ENCODE measurements around the gene RALGPS1.
"Not testable (repeated sequence)": the region's sequence is repeated elsewhere in the genome, so short reads cannot be mapped to it uniquely, and the experiment has no call there.

The RALGPS1 gene

GRCh38 chr9:127165116-127165515, 250.5 kb downstream of the RALGPS1 start:
- no peak for DNase-seq

GRCh38 chr9:127166111-127166510, 251.5 kb downstream of the RALGPS1 start:
- DNase-seq: no peak

DNA sequence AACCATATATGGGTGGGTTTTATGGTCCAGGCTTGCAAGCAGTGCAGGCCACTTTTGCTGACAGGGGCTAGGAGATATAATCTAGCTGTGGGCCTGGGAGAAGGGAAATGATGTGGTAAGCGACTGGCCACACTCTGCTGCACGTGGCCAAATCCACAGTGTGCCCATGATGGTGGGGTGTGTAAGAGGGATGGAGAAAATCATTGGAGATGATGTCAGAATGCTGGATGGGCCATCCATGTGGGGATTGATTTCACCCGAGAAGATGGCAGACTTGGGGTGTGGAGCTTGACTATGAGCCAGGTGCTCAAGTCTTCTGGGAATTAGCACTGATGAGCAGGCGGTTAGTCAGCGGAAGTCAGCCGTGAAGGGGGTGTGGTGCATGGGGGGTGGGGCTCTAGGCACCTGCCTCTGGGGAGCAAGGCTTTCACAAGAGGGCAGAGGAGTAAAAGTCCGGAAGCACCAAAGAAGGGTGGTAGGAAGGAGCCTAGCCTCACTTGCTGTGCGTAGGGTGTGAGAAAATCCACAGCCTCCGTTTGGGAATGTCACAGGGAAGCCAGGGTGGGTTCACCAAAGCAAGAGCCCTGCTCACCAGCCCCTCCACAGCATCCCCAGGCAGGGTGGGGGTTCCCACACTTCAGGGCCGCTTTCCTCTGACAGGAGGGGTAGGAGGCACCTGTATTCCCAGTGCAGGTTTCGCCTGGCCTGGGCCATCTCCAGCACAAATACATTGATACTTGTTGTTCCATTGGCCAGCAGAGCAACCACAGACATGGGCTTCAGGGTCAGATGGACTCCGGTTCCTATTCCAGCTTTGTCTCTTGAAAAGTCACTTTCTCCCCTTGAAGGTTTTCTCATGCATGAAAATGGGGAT, 252.3 kb downstream of the RALGPS1 start:
- DNase-seq: no peak

DNA sequence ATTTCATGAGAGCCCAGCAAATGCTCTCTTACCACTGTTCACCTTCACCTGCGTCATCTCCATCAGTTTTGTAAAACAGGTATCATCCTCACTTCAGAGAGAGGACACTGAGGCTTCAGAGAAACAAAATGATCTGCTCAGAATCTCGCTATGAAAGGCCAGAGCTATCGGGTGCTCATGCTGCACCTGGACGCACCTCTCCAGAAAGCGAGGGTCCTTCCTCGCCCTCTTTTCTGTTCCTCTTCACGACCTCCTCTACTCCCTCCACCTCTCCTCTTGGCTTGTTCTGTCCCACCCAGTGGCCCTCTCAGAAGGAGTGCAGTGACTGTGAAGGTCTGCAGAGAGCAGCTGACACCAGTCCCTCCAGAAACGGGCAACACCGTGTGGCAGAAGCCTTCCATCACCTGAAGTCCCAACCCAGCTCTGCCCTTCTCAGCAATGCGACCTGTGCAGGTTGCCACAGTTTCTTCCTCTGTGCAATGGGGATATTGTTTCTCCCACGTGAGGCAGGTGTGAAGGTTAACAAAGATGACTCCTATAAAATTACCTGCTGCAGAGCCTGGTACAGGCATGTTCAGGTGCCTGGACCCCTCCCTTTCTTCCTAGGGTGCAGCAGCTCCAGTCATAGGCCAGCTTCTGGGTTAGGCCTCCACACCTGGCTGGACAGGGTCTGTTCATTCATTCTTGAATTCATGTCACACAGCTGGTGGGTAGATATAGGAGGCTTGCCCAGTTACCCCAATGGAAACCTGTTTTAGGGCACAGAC, 253.2 kb downstream of the RALGPS1 start:
- DNase-seq: no peak

- no peak for DNase-seq
These were observed 254.4 kb downstream of the RALGPS1 start for GRCh38 chr9:127168756-127169574.

DNA sequence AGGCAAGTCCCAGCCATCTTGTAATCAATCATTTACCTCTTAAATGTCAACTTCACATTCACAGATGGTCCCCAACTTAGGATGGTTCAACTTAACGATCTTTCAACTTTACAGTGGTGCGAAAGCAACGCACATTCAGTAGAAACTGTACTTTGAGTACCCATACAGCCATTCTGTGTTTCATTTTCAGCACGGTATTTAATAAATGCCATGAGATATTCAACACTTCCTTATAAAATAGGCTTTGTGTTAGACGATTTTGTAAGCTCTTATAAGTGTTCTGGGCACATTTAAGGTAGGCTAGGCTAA, 254.9 kb downstream of the RALGPS1 start:
- no peak for DNase-seq

DNA sequence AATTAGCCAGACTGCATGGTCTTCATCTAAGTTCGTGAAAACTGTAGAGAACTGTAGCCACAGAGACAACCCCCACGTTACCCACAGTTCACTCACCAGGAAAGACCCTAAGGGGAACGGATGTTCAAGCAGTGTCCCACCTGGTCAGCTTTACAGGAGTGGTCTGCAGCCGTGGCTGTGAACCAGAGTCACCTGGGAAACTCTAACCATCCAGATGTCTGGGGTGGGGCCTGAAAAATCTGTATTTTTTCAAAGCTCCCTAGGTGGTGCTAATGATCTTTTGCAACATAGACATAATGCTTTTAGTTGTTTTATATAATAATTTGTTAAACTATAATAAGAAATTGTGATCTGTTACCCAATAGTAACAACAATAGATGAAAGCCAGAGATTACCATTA, 255.5 kb downstream of the RALGPS1 start:
- DNase-seq: no peak

DNA sequence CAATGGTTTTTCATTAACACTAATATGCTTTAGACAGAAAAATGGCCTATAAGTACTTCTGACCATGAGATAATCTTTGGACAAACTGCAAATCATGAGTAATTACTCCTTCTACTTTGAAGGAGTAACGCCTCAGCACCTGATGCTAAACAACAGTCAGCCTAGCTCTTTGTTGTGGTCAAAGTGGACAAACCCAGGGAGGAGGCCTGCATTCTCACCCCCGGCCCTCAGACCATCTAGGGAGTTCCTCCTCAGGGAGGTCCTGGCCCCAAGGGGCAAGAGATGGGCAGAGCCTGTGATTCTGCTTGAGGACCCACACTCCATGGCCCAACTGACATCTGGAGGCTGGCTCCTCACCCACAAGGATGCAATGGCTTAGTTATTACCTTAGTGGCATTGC, 256.1 kb downstream of the RALGPS1 start:
- no peak for DNase-seq

DNA sequence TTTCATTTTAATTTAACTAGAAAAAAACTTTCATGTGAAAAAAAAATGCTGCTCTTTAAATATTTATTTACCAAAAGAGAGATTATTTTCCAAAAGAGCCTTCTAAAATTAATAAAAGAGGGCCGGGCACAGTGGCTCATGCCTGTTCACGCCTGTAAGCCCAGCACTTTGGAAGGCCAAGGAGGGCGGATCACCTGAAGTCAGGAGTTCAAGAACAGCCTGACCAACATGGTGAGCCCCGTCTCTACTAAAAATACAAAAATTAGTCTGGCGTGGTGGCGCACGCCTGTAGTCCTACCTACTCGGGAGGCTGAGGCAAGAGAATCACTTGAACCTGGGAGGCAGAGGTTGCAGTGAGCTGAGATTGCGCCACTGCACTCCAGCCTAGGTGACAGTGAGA, 256.8 kb downstream of the RALGPS1 start:
- DNase-seq: not testable (repeated sequence)

- DNase-seq: no peak
These were observed 257.6 kb downstream of the RALGPS1 start for GRCh38 chr9:127172066-127172707.

GRCh38 chr9:127173063-127173462, 258.5 kb downstream of the RALGPS1 start:
- no peak for DNase-seq

DNA sequence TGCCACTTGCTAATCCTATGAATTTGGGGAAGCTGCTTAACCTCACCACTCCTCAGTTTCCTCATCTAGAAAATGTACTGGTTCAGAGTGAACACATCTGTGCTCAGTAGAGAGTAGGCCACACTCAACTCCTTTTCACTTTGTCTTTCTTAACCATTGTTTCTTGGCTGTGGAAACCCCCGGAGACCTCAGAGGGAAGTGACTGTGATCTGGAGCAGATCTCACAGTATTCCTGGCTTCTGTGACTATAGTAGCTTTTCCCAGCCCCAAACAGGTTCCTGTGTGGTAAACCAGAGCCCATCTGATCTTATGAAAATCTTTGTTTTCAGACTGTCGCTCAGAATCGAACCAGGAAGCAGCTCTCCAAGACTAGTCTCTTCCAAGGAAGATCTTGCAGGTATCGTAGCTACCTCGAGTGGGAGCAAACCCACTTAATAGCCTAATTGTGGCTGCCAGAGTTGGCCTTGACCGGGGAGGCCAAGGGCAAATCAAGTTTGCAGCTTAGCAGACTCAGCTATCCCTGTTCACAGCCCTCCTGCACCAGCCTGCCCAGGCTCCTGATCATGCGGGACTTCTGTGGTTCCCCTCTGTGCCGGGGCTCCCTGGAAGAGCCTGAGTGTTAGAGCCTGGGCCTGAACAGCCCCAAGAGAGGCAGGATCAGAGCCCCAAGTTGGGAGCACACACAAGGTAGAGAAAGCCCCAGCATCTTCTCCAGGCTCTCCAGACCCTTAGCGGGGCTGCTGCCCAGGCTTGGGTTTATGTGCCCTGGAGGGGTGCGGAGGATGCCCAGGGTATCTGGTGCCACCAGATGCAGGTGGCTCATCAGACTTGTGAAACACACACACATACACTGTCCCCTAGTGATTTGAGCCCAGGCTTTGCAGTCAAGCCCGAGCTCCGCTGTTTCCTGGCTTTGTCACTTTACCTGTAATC, 260.1 kb downstream of the RALGPS1 start:
- no peak for DNase-seq

DNA sequence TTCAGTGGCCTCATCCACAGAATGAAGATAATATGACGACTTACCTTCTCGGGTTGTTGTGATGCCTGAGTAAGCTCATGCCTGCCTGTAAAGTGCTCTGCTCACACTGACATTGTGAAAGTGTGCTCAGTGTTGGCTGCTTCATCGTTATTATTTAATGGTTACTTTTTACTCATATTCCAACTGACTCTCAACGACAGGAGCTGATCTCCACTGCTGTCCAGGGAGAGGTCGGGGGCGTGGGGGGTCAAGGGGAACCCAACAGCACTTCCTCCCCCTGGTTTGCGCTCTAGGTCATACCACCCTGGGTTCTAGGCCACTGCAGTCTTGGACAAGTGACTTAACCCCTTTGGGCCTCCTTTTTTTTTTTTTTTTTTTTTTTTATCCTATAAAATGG, 260.7 kb downstream of the RALGPS1 start:
- DNase-seq: no peak

DNA sequence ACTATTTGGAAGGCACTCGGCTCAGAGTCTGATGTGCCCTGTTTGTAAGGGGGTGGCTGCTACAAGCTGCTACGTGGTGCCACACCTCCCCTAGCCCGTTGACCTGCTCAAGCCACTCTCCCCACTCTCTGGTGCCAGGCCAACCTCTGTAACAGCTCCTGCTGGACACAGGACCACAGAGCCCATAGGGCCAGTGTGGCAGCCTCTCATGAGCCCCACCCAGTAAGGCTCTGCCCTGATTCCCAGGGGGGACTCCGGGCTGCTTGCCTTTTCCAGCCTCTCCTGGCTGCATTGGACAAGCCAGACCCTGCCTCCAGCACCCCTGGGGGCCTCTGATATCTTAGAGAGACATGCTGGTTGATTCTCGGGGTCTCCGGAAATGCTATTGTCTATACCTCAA, 261.2 kb downstream of the RALGPS1 start:
- DNase-seq: no peak

- DNase-seq: no peak
These were observed 262.0 kb downstream of the RALGPS1 start for GRCh38 chr9:127176631-127177030.

DNA sequence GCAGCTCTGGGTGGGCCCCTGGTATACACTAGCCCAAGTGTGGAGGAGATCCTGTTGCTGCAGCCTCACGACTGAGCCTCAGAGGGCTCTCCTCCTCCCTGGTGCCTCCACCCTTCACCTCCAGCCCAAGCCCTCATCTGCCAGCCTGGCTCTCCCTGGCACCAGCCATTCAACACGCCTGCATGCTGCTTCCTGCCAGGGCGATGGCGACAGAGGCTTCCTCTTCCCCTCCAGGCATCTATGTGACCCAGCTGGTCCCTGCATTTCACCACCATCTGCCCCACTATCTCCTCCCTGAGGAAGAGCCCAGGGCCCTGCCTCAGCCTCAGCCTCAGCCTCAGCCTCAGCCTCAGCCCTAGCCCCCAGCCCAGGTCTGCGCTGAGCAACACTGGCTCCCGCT, 262.6 kb downstream of the RALGPS1 start:
- no peak for DNase-seq

DNA sequence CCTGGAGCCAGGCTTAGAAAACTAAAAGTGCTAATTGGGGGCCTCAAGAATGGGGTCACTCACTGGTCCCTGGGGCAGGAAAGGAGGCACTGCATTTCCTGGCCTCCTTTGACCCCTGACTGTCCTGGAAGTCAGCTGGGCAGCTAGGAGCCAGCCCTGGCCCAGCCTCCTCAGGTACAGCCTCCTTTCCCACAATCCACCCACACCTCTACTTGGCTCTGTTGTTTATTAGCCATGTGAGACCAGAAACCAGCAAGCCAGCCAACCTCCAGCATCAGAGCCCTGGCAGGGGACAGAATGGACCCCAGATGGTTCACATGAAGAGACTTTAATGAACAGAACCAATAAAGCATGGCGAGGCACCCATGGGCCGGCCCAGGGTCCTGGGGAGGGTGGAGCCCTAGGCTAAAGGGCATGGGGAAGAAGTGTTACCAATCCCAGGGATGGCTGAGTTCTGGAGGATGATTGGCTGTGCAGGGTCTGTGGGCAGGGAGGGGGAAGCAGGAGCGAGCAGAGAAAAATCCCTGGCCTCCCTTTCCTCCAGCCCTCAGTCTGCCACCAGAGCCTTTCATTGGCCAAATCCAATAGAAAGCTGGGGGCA, 263.2 kb downstream of the RALGPS1 start:
- no peak for DNase-seq

- DNase-seq: no peak
These were observed 264.4 kb downstream of the RALGPS1 start for GRCh38 chr9:127178686-127179632.

- no peak for DNase-seq
These were observed 265.3 kb downstream of the RALGPS1 start for GRCh38 chr9:127179633-127180441.

Measured in NCI-H2227 treated with DMSO at 0.1 percent for 48 hours (cell line).